Suprapubic skin (tissue), 4 donors: ENCODE results near the gene SRGAP1. TPM values are rescaled to one million over a fixed set of nuclear protein-coding genes. Genes with fewer than 3 reads are reported as not detected.

Source experiments
- DNase-seq, 2 donors: peaks; one replicate each; pipeline ENCODE4 v3.0.0-alpha.2; 2019; ENCODE audit warnings: low spot score in 2 of 2
- H3K27ac ChIP-seq: fragments of 200-600 bp; sonication (generic); one replicate; pipeline ENCODE4 v1.5.1; 2019
- H3K27me3 ChIP-seq: fragments of 200-600 bp; sonication (generic); one replicate; pipeline ENCODE4 v1.5.1; 2019
- H3K36me3 ChIP-seq: fragments of 200-600 bp; sonication (generic); one replicate; pipeline ENCODE4 v1.5.1; 2019
- H3K4me1 ChIP-seq: fragments of 200-600 bp; sonication (generic); one replicate; pipeline ENCODE4 v1.5.1; 2019
- H3K4me3 ChIP-seq: fragments of 200-600 bp; sonication (generic); one replicate; pipeline ENCODE4 v1.5.1; 2019; ENCODE audit warnings: mild to moderate bottlenecking
- H3K9me3 ChIP-seq: fragments of 200-600 bp; sonication (generic); one replicate; pipeline ENCODE4 v1.5.1; 2019
- EP300 ChIP-seq: sonication (generic); formaldehyde crosslinking; IDR thresholded peaks from one replicate; pipeline ENCODE4 v1.6.1; 2017; ENCODE audit warnings: antibody characterized with exemption
- POLR2A ChIP-seq, 2 donors: fragments of 450-650 bp; IDR thresholded peaks; one replicate each; pipeline ENCODE4 v1.6.1; 2017; ENCODE audit warnings: antibody characterized with exemption in 2 of 2, mild to moderate bottlenecking in 2 of 2, moderate library complexity in 2 of 2
- POLR2AphosphoS5 ChIP-seq, 3 donors: sonication (generic); formaldehyde crosslinking; IDR thresholded peaks; one replicate each; pipeline ENCODE4 v1.6.1; 2017; ENCODE audit warnings: antibody characterized with exemption in 3 of 3
- WGBS: methylation state at CpG from one replicate; pipeline ENCODE4 v1.1.5; 2018; 5-methylcytosine and 5-hydroxymethylcytosine counted together
- total RNA-seq, 4 donors: library from RNA; depleted of rRNA; stranded (reverse); fragments of >200 nt; gene quantifications; one replicate each; pipeline ENCODE4 v1.1.0, GENCODE V29; 2016
- TF ChIP-seq, protein P1 (sequence below), 2 donors: fragments of 200-600 bp in 1 of 2; fragments of 450-650 bp in 1 of 2; sonication (generic) in 1 of 2; IDR thresholded peaks; one replicate each; pipeline ENCODE4 v1.5.1; 2016 to 2019; ENCODE audit warnings: antibody characterized with exemption in 2 of 2, mild to moderate bottlenecking in 1 of 2, moderate library complexity in 1 of 2

The SRGAP1 gene
- total RNA-seq, 4 donors from 2014 or later: 8.4 to 10.9 (median 9.8) TPM

GRCh38 chr12:64099397-64099796 lies 254.9 kb downstream of the SRGAP1 start:
- no peaks in the 10 kb centered on the region for H3K27me3 ChIP-seq
- WGBS: 45% methylated on average over 5 of the region's 5 CpGs
- no peak overlapping the region for H3K4me3 ChIP-seq
- H3K27ac ChIP-seq: no peak overlapping the region
- no peak for DNase-seq
- H3K4me1 ChIP-seq: peaks cover 10% of the 10 kb centered on the region
- H3K36me3 ChIP-seq: no peaks in the 10 kb centered on the region
- TF ChIP-seq, protein P1, sequence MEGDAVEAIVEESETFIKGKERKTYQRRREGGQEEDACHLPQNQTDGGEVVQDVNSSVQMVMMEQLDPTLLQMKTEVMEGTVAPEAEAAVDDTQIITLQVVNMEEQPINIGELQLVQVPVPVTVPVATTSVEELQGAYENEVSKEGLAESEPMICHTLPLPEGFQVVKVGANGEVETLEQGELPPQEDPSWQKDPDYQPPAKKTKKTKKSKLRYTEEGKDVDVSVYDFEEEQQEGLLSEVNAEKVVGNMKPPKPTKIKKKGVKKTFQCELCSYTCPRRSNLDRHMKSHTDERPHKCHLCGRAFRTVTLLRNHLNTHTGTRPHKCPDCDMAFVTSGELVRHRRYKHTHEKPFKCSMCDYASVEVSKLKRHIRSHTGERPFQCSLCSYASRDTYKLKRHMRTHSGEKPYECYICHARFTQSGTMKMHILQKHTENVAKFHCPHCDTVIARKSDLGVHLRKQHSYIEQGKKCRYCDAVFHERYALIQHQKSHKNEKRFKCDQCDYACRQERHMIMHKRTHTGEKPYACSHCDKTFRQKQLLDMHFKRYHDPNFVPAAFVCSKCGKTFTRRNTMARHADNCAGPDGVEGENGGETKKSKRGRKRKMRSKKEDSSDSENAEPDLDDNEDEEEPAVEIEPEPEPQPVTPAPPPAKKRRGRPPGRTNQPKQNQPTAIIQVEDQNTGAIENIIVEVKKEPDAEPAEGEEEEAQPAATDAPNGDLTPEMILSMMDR (IDR thresholded peaks at IDR 0.05): no peak
- TF ChIP-seq POLR2AphosphoS5 (IDR thresholded peaks at IDR 0.05) (no peak), EP300 (no peak), POLR2A (IDR thresholded peaks at IDR 0.05) (no peak)
- H3K9me3 ChIP-seq: no peaks in the 10 kb centered on the region

DNA sequence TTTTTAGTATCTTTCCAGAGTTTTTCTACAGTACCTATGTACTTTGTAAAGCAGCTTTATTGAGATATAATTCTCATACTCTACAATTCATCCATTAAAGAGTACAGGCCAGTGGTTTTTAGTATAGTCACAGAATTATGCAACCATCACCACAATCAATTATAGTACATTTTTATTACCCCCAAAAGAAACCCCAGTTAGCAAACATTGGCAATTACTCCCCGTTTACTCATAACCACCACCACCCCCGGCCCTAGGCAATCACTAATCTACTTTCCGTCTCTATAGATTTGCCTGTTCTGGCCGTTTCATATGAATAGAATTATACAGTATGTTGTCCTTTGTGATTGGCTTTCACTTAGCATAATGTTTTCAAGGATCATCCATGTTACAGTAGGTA lies 257.8 kb downstream of the SRGAP1 start:
- whole genome bisulfite sequencing: 74% methylated on average over 4 of the region's 4 CpGs
- no peaks in the 10 kb centered on the region for H3K9me3 ChIP-seq
- H3K4me3 ChIP-seq: no peak overlapping the region
- TF ChIP-seq POLR2A (IDR thresholded peaks at IDR 0.05) (no peak), POLR2AphosphoS5 (IDR thresholded peaks at IDR 0.05) (no peak), EP300 (no peak)
- TF ChIP-seq, protein P1 (IDR thresholded peaks at IDR 0.05): no peak
- H3K4me1 ChIP-seq: peaks cover 11% of the 10 kb centered on the region
- no peak for DNase-seq
- H3K27me3 ChIP-seq: no peaks in the 10 kb centered on the region
- no peaks in the 10 kb centered on the region for H3K36me3 ChIP-seq
- H3K27ac ChIP-seq: no peak overlapping the region

- Histone ChIP-seq H3K27me3 (no peaks in the 10 kb centered on the region), H3K36me3 (no peaks in the 10 kb centered on the region), H3K4me1 (peaks cover 9% of the 10 kb centered on the region), H3K27ac (peak overlapping the region; percentile 40), H3K4me3 (no peak overlapping the region), H3K9me3 (no peaks in the 10 kb centered on the region)
- DNase-seq: no peak
- WGBS: 69% methylated on average over 10 of the region's 10 CpGs
- TF ChIP-seq POLR2AphosphoS5 (IDR thresholded peaks at IDR 0.05): peak in 2 of 3 donors; percentile 43 to 53
- TF ChIP-seq, protein P1 (IDR thresholded peaks at IDR 0.05): no peak
These were observed 259.6 kb downstream of the SRGAP1 start for GRCh38 chr12:64103825-64104740.

- Histone ChIP-seq H3K4me1 (peaks cover 9% of the 10 kb centered on the region), H3K27ac (peak overlapping the region; percentile 40), H3K9me3 (no peaks in the 10 kb centered on the region), H3K4me3 (no peak overlapping the region), H3K36me3 (peaks cover 4% of the 10 kb centered on the region), H3K27me3 (no peaks in the 10 kb centered on the region)
- WGBS: 69% methylated on average over 3 of the region's 3 CpGs
- no peak for TF ChIP-seq POLR2AphosphoS5 (IDR thresholded peaks at IDR 0.05)
- TF ChIP-seq, protein P1 (IDR thresholded peaks at IDR 0.05): no peak
- no peak for TF ChIP-seq POLR2A (IDR thresholded peaks at IDR 0.05)
- TF ChIP-seq EP300: no peak
- no peak for DNase-seq
These were observed 260.5 kb downstream of the SRGAP1 start for GRCh38 chr12:64105026-64105425.

GRCh38 chr12:64107776-64108175 lies 263.3 kb downstream of the SRGAP1 start:
- H3K27ac ChIP-seq: no peak overlapping the region
- WGBS: 76% methylated on average over 1 of the region's 1 CpG
- H3K36me3 ChIP-seq: peaks cover 13% of the 10 kb centered on the region
- H3K4me3 ChIP-seq: no peak overlapping the region
- no peak for DNase-seq
- TF ChIP-seq POLR2A (IDR thresholded peaks at IDR 0.05): no peak
- TF ChIP-seq EP300: no peak
- no peak for TF ChIP-seq POLR2AphosphoS5 (IDR thresholded peaks at IDR 0.05)
- TF ChIP-seq, protein P1 (IDR thresholded peaks at IDR 0.05): no peak
- no peaks in the 10 kb centered on the region for H3K9me3 ChIP-seq
- H3K27me3 ChIP-seq: no peaks in the 10 kb centered on the region
- peaks cover 9% of the 10 kb centered on the region for H3K4me1 ChIP-seq
